ENCODE results near the gene DSC1. TPM values are rescaled to one million over a fixed set of nuclear protein-coding genes. Genes with fewer than 3 reads are reported as not detected.

Gene DSC1
- total and polyA plus RNA-seq, 2 of the 8 experiments (the other 6 are each of a cell fraction or from before 2014, with no cell fraction given) = 0.02 TPM; not detected in 1

DNA sequence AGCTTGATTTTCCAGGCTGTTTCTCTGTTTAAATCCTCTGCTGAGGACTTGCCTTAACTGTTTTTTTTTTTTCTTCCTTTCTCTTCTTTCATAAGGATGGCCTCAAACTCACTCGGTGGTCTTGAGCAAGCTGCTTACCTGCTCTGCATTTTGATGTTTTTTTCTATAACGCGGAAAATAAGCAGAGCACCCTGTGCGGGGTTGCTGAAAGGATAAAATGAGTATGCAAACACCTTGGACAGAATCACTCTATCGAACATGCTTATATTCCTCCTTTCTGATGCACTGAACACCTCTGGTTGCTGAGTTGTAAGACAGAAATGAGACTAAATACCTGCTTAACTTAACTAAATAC, 41.1 kb upstream of the DSC1 start (continued):
- no peak for TF ChIP-seq CHD2 (IDR thresholded peaks at IDR 0.05; ENCODE audit: low read length)
- TF ChIP-seq NRF1 (IDR thresholded peaks at IDR 0.05; ENCODE audit: low read depth, low read length) = no peak
- no peak for TF ChIP-seq RNF2 (IDR thresholded peaks at IDR 0.05; ENCODE audit: borderline replicate concordance, low read depth, low read length, missing control alignments, poor library complexity, severe bottlenecking)
- TF ChIP-seq, protein P1, sequence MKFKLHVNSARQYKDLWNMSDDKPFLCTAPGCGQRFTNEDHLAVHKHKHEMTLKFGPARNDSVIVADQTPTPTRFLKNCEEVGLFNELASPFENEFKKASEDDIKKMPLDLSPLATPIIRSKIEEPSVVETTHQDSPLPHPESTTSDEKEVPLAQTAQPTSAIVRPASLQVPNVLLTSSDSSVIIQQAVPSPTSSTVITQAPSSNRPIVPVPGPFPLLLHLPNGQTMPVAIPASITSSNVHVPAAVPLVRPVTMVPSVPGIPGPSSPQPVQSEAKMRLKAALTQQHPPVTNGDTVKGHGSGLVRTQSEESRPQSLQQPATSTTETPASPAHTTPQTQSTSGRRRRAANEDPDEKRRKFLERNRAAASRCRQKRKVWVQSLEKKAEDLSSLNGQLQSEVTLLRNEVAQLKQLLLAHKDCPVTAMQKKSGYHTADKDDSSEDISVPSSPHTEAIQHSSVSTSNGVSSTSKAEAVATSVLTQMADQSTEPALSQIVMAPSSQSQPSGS (IDR thresholded peaks at IDR 0.05; ENCODE audit: low read length) = no peak
